HG03103 (cell line): ENCODE measurements around the gene F13B.
"Not testable (repeated sequence)": the region's sequence is repeated elsewhere in the genome, so short reads cannot be mapped to it uniquely, and the experiment has no call there.

ENCODE experiments used
- ATAC-seq: cut with Tn5 transposase; IDR thresholded peaks from one replicate; pipeline ENCODE4 v1.9.1; 2021; ENCODE audit warnings: low read depth; ENCODE audit not compliant: unreplicated experiment

The F13B gene, protein sequence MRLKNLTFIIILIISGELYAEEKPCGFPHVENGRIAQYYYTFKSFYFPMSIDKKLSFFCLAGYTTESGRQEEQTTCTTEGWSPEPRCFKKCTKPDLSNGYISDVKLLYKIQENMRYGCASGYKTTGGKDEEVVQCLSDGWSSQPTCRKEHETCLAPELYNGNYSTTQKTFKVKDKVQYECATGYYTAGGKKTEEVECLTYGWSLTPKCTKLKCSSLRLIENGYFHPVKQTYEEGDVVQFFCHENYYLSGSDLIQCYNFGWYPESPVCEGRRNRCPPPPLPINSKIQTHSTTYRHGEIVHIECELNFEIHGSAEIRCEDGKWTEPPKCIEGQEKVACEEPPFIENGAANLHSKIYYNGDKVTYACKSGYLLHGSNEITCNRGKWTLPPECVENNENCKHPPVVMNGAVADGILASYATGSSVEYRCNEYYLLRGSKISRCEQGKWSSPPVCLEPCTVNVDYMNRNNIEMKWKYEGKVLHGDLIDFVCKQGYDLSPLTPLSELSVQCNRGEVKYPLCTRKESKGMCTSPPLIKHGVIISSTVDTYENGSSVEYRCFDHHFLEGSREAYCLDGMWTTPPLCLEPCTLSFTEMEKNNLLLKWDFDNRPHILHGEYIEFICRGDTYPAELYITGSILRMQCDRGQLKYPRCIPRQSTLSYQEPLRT

DNA sequence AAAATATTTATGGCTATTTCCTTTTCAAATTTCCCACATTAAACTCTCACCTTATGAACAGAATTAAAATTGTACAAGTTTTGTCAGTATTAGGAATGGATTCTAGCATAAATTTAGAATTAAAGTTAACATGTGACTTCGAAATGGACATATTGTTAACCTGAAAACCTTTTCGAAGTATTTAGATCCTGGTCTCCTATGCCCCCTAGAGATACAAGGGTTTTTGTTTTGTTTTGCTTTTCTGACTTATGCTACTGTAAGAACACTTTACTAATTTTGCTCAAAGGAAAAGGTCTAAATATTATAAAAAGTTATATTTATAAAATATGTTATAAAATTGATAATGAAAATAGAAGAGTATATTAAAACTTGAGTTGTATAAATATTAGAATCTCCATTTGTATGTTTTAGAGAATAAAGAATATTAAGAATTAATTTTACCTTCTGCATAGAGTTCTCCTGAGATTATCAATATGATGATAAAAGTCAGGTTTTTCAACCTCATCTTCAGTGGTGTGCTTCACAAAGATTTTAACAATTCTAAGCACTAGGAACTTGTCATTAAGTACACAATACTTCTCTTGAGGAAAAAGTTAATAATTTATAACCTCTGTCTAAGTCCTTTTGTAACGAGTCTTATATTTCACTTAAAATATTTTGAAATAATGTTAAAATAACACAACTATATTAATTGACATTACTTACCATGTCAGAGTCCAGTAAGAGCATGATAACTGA lies at the start of gene F13B:
F13B (minus strand) TSS at position 542 of the 738 bp plus-strand sequence; CDS start at position 505, 37 bp downstream.
- no peak for ATAC-seq

DNA sequence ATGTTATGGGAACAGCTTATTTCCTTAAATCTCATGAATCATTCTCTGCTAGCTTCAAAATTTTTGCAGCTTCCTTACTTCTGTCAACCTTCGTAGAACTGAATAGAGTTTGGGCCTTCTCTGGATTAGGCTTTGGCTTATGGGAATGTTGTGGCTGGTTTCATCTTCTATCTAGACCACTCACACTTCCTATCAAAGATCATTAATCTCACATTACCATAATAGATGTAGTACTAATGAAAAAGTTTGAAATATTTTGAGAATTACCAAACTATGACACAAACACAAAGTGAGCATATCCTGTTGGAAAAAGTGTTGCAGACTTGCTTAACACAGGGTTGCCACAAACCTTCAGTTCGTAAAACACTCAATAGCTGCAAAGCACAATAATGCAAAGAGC lies 49.1 kb upstream of the F13B start:
- no peak for ATAC-seq

DNA sequence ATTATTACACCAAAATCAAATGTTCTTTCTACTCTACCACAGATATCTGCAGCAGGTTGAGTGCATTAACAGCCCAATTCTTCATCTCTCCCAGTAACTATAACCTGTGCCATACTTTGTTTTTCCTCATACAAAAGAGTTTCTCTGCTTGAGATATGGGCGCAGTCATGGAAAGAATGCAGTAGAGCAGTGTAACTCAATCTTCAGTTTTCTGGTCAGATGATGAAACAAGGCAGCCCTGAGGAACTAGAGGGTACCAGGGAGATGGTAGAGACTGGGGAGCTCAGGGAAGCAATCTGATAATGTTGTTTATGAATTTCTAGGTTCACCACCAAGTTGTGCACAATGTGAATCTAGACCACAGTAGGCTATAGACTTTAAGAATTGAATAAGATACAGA lies 39.8 kb upstream of the F13B start:
- ATAC-seq = no peak

DNA sequence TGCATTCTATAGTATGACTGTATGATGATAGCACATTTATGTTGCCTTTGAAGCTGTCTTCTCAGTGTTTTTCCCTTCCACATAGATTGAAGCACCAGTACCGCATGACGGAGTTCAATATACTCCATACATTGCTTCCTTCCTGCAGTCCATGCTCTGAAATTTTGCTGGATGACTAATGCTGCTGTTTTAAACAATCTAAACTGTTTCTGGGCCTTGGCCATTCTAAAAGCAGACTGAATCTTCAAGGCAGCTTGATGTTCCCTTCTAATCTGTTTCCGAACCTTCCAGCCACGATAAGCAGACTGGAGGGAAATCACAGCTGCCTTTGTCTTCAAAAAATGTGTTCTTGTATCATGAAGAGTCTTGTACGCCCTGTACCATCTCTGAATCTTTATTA lies 36.2 kb upstream of the F13B start:
- no peak for ATAC-seq

DNA sequence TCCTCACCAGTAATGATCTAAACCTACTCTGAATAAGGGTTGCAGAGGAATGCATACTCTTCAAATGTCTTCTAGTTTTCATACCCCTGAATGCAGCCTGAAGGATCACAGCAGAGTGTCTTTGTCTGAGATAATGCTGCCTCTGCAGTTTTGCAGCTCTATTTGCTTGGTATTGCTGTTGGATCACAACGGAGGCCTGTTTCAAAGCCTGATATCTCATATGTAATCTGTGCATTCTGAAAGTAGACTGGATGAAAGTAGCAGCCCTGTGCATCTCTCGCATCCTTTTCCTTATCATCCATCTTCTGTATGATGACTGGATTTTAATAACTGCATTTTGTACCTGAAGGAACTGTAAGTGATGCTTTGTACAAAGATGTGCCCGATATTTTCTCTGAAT lies 34.9 kb upstream of the F13B start:
- no peak for ATAC-seq

DNA sequence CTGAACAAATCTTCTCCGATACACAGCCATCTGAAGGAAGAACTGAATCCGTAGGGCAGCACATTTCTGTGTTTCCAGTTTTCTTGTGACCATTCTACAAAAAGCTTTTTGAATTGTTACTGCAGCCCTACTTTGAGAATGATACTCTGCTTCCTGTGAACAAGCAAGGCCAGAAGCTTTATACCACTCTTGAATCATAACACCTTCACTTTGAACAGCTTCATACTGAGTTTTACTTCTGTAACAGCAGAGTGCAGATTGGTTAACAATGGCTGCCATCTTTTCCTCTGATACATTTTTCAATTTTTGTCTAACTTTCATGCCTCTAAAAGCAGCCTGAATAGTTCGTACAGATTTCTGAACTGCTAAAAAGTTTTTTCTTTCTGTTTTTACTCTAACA lies 33.6 kb upstream of the F13B start:
- ATAC-seq = no peak

DNA sequence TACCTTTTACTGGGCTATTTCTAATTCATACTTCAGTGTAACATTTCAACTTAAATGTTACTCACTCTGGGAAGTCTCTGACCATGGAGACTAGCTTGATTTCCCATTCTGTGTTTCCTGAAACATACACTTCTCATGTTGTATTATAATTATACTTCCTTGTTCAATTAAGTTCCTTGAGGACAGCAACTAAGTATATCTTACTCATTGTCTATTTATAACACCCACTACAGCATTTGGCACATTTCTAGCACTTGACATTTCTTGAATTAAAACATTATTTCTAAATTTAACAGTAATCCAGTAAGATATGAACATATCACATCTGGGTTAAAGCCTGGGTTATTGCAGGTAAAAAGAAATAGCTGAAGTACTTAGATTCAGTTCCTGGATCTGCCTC lies 32.4 kb upstream of the F13B start:
- no peak for ATAC-seq

DNA sequence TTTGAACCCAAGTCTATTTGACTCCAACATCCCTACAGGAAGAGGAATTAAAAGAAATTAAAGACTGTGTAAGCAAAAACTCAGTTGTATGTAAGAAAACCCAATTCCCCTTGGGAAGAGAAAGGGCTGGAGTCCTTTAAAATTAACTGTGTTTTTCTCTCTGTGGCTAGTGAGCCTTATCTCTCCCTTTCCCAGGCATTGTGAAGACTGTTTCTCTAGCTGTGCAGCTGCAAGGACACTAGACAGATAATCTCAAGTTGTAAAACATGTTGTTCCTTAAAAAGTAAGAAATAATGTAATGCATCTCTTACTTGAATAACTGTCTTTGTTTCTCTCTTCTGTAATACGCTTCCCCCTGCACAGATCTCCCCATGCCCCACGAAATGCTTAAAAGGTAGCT lies 29.9 kb upstream of the F13B start:
- not testable (repeated sequence) for ATAC-seq

DNA sequence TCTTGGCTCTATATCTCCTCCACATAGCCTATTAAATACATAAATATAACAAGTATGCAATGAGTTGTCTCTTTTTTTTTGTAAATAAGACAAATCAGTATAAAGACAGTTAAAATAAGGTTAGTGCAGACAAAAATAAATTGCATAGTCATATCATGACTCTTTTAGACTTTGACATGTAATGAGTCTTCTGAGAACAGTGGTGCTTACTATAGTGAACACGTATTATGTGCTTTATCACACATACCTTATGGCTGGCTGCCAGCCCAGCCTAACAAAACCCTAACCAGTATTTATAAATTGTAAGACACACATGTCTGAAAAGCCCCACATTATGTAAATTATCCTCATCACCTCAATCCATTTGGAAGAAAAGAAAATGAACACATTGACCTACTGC lies 29.1 kb upstream of the F13B start:
- no peak for ATAC-seq

DNA sequence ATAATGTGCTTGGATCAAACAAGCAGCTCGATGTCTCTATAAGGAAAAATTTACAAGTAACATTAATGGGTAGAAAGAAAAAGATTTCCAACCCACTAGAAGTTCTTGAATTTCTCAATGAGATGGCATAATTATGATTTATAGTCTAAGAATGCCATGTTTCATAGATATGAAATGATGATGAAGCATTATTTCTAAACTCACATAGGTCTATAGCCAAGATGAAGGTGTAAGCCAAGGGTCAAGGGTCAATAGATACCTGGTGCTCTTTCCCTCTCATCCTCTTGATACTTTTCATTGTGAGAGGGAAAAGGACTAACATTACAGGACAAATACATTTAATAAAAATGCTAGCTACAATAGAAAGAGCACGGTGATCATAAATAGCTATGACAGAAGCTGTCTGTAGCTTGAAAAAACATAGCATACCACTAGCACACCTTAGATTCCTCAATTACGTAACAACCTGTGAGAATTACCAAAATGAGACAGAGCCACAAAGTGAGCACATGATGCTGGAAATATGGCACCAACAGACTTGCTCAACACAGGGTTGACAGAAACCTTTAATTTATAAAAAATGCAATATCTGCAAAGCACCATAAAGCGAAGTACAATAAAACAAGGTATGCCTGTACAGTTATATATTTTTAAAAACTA lies 26.3 kb upstream of the F13B start:
- ATAC-seq = no peak

DNA sequence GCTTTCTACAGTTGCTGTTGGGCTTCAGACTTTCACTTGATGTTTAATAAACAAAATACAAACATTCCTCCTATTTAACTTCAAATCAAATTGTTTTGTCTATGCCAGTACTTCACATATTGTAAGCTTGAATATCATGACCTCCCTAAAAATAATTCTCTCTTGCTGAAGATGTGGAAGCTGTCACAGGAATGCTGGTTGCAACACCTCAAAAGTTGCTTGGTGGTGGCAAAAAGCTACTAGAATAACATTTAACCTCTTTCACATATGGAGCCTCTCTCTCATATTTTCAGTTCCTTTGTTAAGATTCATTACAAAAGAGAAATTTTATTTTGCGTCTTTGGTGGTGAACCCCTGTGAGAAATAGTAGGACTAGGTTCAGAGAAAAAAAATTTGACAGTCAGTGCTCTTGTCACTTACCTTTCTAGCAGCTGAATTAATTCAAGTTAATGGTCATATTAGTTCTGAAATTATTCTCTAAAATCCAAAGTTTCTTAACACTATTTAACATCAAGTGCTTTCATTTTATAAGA lies 25.5 kb upstream of the F13B start:
- no peak for ATAC-seq

DNA sequence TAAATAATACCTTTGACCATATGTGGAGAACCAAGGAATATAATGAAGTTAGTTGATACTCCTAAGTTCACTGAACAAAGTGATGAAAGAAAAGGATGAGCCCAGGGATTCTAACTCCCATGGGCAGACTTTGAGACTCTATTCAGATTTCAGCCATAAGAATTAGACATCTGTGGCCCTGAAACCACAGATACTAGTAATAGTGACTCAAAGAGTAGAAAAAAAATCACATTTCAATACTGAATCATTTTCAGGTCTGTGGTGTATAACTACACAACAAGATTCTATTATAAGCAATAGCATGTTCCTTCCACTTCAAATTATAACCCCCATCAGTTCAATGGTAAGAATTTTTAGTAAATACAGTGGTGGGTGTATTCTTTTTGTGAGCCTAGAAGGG lies 16.4 kb upstream of the F13B start:
- no peak for ATAC-seq

DNA sequence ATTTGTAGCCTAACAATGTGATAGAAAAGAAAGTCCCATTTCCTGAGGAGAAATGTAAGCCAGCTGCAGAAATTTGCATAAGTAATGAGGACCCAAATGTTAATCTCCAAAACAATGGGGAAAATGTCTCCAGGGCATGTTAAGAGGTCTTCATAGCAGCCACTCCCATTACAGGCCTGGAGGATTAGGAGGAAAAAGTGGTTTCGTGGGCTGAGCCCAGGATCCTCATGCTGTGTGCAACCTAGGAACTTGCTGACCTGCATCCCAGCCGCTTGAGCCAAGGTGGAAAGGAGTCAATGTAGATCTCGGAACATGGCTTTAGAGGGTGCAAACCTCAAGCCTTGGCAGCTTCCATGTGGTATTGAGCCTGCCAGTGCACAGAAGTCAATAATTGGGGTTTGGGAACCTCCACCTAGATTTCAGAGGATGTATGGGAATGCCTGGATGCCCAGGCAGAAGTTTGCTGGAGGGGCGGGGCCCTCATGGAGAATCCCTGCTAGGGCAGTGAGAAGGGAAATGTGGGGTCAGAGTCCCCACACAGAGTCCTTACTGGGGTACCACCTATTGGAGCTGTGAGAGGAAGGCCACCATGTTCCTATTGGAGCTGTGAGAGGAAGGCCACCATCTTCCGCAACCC lies 14.2 kb upstream of the F13B start:
- no peak for ATAC-seq

DNA sequence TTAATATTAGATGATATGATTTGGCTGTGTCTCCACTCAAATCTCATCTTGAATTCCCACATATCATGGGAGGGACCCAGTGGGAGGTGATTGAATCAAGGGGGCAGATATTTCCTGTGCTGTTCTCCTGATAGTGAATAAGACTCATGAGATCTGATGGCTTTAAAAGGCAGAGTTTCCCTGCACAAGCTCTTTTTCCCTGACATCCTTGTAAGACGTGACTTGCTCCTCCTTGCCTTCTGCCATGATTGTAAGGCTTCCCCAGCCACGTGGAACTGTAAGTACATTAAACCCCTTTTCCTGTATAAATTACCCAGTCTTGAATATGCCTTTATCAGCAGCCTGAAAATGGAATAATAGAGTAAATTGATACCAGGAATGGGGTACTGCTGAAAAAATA lies 13.3 kb upstream of the F13B start:
- no peak for ATAC-seq

DNA sequence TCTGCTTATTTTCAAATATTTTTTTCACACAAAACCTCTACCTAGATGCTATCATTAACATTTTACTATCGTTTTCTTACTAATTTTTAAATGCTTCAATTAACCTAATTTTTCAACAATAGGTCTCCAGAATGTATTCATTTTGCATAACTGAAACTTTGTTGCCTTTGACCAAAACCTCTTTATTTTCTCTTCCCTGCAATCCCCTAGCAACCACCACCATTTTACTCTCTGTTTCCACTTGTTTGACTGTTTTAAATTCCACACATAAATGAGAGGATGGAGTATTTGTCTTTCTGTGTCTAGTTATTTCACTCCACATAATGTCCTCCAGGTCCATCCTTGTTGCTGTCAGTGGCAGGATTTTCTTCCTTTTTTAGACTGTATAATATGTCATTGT lies 9.5 kb upstream of the F13B start:
- no peak for ATAC-seq

DNA sequence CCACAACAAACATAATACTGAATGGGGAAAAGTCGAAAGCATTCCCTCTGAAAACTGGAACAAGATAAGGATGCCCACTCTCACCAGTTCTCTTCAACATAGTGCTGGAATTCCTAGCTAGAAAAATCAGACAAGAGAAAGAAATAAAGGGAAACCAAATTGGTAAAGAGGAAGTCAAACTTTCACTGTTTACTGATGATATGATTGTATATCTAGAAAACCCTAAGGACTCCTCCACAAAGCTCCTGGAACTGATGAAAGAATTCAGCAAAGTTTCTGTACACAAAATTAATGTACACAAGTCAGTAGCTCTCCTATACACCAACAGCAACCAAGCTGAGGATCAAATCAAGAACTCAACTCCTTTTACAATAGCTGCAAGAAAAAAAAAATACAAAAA lies 6.9 kb upstream of the F13B start:
- no peak for ATAC-seq

DNA sequence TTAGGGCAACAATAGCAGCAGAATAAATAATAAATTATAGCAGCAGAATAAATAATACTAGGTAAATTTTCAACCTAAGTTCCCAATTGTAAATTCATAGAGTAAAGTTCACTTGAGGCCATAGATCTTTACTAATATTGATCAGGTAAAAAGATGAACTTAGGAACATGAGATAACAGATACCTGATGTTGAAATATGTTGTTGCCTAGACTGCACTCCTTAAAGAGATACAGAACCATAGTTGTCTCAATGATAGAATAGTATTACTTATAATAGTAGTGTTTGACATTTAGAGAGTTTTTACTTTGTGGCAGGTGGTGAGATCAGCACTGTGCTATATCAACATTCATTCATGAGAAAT lies 378 bp upstream of the F13B start:
- ATAC-seq = no peak

DNA sequence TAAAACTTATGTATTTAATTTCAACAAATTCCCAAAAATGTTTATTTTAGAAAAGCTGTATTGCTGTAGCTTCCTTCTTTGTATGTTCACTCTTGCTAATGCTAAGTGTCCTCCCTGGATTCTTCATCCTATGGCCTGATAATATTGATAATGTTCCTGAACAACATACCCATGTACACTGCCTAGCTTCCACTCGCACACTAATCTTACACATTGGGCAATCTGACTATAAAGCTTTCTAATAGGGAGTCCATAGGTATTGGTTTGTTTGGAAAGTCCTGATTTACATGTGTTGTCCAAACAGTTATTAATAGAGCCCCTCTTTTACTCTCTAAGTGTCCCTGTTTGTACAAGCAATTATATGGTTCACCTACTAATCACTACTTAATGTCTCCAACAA lies 783 bp downstream of the F13B start:
- ATAC-seq = no peak

DNA sequence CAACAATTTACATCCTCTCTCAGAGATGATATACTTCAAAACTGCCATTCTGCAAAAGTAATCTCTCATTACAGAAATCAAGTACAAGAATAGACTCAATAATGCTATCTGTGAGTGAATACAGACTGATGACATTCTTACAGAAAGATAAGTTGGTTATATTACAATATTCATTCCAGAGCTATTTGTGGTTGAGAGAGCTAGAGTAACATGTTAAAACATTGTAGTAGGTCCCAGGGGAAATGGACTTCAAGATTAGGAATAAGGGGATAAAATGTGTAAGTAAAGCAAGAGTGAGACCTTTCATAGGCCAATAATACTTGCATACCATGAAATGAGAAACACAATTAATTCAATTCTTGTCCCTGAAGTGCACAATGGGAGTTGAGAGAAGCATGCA lies 1.5 kb downstream of the F13B start:
- ATAC-seq = no peak

DNA sequence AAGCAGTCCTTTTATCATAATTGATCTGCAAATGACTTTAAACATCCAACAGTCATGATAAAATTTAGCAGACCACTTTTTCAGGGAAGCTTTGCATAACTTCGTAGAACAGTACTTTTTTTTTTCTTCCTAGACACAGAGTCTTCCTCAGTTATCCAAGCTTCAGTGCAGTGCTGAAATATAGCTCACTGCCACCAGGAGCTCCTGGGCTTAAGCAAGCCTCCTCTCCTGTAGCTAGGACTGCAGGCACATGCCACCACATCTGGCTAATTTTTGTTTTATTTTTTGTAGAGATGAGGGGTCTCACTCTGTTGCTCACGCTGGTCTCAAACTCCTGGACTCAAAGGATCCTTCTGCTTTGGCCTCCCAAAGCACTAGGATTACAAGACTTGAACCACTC lies 3.8 kb downstream of the F13B start:
- ATAC-seq = no peak
